ENCODE results near the gene ZCCHC7. TPM values are rescaled to one million over a fixed set of nuclear protein-coding genes. Genes with fewer than 3 reads are reported as not detected.
"Not testable (repeated sequence)": the region's sequence is repeated elsewhere in the genome, so short reads cannot be mapped to it uniquely, and the experiment has no call there.

ZCCHC7 gene
- total and polyA plus RNA-seq, 5 donors = 4.6 to 17.1 (median 13.8) TPM

- H3K4me3 ChIP-seq (ENCODE audit: low read length); H3K9me3 ChIP-seq (ENCODE audit: control insufficient read depth, low read length); H3K4me1 ChIP-seq (ENCODE audit: control insufficient read depth, insufficient read depth, low read length); ATAC-seq; H3K27me3 ChIP-seq (ENCODE audit: control insufficient read depth, insufficient read depth); intact Hi-C loops (cut with DNase I); DNase-seq; H3K27ac ChIP-seq (ENCODE audit: low read length): not testable (repeated sequence)
- 94% methylated on average over 3 of the region's 3 CpGs for WGBS
Observed at GRCh38 chr9:37397948-37398347, 277.6 kb downstream of the ZCCHC7 start.

DNA sequence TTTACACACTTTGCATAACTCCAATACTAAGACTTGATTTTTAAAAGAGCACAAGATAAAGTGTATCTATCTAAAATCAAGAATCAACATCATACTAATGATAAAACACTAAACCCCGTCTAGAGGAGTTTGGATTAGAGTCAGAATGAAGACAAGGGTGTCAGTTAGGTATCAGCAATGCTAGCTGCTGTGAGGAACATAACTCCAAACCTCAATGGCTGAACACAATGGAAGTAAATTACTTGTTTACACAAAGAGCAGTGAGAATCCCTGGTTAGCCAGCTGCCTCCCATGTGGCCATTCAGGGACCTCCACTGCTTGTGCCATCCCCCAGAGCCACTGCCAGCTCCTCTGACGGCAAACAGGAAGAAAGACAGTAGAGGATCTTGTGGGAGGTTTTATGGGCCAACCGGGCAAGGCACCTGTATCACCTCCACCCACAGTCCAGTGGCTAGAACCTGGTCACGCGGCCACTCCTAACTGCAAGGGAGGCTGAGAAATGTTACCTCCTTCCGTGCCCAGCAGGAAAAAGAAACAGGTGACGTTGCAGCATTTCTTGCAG is 278.2 kb downstream of the ZCCHC7 start:
- no peak overlapping the region for H3K4me3 ChIP-seq (ENCODE audit: low read length)
- WGBS = 82% methylated on average over 7 of the region's 7 CpGs
- no peak for ATAC-seq
- no peak for DNase-seq
- H3K27ac ChIP-seq (ENCODE audit: low read length) = no peak overlapping the region
- no peaks in the 10 kb centered on the region for H3K4me1 ChIP-seq (ENCODE audit: control insufficient read depth, insufficient read depth, low read length)
- H3K27me3 ChIP-seq (ENCODE audit: control insufficient read depth, insufficient read depth) = no peaks in the 10 kb centered on the region
- no peaks in the 10 kb centered on the region for H3K9me3 ChIP-seq (ENCODE audit: control insufficient read depth, low read length)
- intact Hi-C loops (cut with DNase I) = no loop called here

- no peaks in the 10 kb centered on the region for H3K9me3 ChIP-seq (ENCODE audit: control insufficient read depth, low read length)
- intact Hi-C loops (cut with DNase I) = no loop called here
- no peak overlapping the region for H3K4me3 ChIP-seq (ENCODE audit: low read length)
- H3K27ac ChIP-seq (ENCODE audit: low read length) = no peak overlapping the region
- no peak for ATAC-seq
- no peaks in the 10 kb centered on the region for H3K4me1 ChIP-seq (ENCODE audit: control insufficient read depth, insufficient read depth, low read length)
- no peak for DNase-seq
- WGBS = 70% methylated on average over 2 of the region's 2 CpGs
- no peaks in the 10 kb centered on the region for H3K27me3 ChIP-seq (ENCODE audit: control insufficient read depth, insufficient read depth)
Observed at GRCh38 chr9:37399336-37399735, 279.0 kb downstream of the ZCCHC7 start.

DNA sequence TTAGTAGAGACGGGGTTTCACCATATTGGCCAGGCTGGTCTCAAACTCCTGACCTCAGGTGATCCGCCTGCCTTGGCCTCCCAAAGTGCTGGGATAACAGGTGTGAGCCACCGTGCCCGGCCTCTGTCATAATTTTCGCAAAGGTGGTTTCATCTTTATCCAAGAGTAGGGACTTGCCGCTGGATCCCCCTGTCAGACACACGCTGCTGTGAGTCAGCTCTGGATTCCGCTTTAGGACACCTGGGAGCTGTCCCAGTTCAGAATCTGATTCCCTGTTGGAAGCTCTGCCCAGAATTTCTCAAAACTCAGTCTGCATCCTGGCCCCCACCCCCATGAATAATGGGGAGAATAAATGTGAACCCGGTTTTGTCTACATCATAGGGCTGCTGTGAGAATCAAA is 284.2 kb downstream of the ZCCHC7 start:
- DNase-seq (no peak), ATAC-seq (no peak)
- Histone ChIP-seq H3K4me1 (ENCODE audit: control insufficient read depth, insufficient read depth, low read length) (no peaks in the 10 kb centered on the region), H3K4me3 (ENCODE audit: low read length) (no peak overlapping the region), H3K9me3 (ENCODE audit: control insufficient read depth, low read length) (no peaks in the 10 kb centered on the region), H3K27ac (ENCODE audit: low read length) (no peak overlapping the region), H3K27me3 (ENCODE audit: control insufficient read depth, insufficient read depth) (no peaks in the 10 kb centered on the region)
- 81% methylated on average over 9 of the region's 9 CpGs for WGBS
- intact Hi-C loops (cut with DNase I) = no loop called here

DNA sequence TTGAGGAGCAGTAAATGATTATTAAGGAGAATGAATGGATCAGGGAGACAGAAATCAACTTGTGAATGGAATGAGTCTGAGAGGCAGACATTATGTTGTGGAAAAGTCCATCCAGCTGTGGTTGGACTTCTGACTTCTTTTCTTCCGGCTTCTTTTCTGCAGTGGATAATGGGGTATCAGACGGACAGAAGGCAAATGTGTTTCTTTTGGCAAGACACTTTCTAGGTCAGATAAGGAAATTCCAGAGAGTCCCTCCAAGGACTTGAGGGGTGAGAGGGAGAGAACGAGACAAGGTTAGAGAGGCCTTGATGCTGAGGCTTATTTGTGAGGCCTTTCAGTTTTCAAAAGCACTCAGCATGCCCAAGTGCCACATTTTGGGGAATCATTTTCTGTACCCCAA is 285.0 kb downstream of the ZCCHC7 start:
- no peaks in the 10 kb centered on the region for H3K9me3 ChIP-seq (ENCODE audit: control insufficient read depth, low read length)
- no peak overlapping the region for H3K27ac ChIP-seq (ENCODE audit: low read length)
- intact Hi-C loops (cut with DNase I) = no loop called here
- DNase-seq (no peak), ATAC-seq (peak; percentile 88)
- no peak overlapping the region for H3K4me3 ChIP-seq (ENCODE audit: low read length)
- 35% methylated on average over 3 of the region's 3 CpGs for WGBS
- no peaks in the 10 kb centered on the region for H3K4me1 ChIP-seq (ENCODE audit: control insufficient read depth, insufficient read depth, low read length)
- H3K27me3 ChIP-seq (ENCODE audit: control insufficient read depth, insufficient read depth) = no peaks in the 10 kb centered on the region

DNA sequence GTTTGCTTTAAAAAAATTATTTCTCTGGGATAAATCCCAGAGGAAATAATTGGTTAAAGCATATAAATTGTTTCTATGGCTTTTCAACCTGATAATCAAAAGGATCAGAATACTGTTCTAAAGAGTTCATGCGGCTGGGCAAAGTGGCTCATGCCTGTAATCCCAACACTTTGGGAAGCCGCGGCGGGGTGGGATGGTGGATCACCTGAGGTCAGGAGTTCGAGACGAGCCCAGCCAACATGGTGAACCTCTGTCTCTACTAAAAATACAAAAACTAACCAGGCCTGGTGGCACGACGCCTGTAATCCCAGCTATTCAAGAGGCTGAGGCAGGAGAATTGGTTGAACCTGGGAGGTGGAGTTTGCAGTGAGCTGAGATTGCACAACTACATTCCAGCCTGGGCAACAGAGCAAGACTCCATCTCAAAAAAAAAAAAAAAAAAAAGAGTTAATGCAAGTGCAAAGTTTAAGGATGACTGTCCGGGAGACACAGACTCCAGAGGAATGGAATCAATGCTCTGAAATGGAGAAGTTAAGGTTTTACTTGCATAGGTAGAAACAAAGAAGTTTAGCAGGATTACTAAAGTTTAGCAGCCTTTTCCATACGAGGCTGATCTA is 285.5 kb downstream of the ZCCHC7 start:
- 70% methylated on average over 10 of the region's 10 CpGs for WGBS
- no peak overlapping the region for H3K4me3 ChIP-seq (ENCODE audit: low read length)
- no peaks in the 10 kb centered on the region for H3K9me3 ChIP-seq (ENCODE audit: control insufficient read depth, low read length)
- H3K4me1 ChIP-seq (ENCODE audit: control insufficient read depth, insufficient read depth, low read length) = no peaks in the 10 kb centered on the region
- DNase-seq (peak in 1 of 3 donors; percentile 59), ATAC-seq (peak in 1 of 2 donors; percentile 24)
- no peaks in the 10 kb centered on the region for H3K27me3 ChIP-seq (ENCODE audit: control insufficient read depth, insufficient read depth)
- intact Hi-C loops (cut with DNase I) = no loop called here
- no peak overlapping the region for H3K27ac ChIP-seq (ENCODE audit: low read length)

GRCh38 chr9:37406603-37407401 is 286.4 kb downstream of the ZCCHC7 start:
- intact Hi-C loops (cut with DNase I) = no loop called here
- H3K4me3 ChIP-seq (ENCODE audit: low read length) = no peak overlapping the region
- ATAC-seq = no peak
- no peaks in the 10 kb centered on the region for H3K27me3 ChIP-seq (ENCODE audit: control insufficient read depth, insufficient read depth)
- DNase-seq = peak in 1 of 3 donors; percentile 16
- H3K4me1 ChIP-seq (ENCODE audit: control insufficient read depth, insufficient read depth, low read length) = peaks cover 3% of the 10 kb centered on the region
- H3K9me3 ChIP-seq (ENCODE audit: control insufficient read depth, low read length) = no peaks in the 10 kb centered on the region
- no peak overlapping the region for H3K27ac ChIP-seq (ENCODE audit: low read length)
- 92% methylated on average over 11 of the region's 11 CpGs for WGBS

GRCh38 chr9:37407468-37407867 is 287.1 kb downstream of the ZCCHC7 start:
- intact Hi-C loops (cut with DNase I) = no loop called here
- H3K27me3 ChIP-seq (ENCODE audit: control insufficient read depth, insufficient read depth) = no peaks in the 10 kb centered on the region
- no peaks in the 10 kb centered on the region for H3K9me3 ChIP-seq (ENCODE audit: control insufficient read depth, low read length)
- no peak overlapping the region for H3K4me3 ChIP-seq (ENCODE audit: low read length)
- no peak overlapping the region for H3K27ac ChIP-seq (ENCODE audit: low read length)
- H3K4me1 ChIP-seq (ENCODE audit: control insufficient read depth, insufficient read depth, low read length) = peaks cover 3% of the 10 kb centered on the region
- ATAC-seq = no peak
- DNase-seq = no peak
- 72% methylated on average over 2 of the region's 2 CpGs for WGBS

Other genes with a start within 250 kb of the ZCCHC7 start
- under 1 TPM in 1 of 4 donors, not detected in 3; 0.03 TPM for gene PAX5, start 86.3 kb upstream of the ZCCHC7 start, total RNA-seq
- not detected for gene PAX5, start 86.3 kb upstream of the ZCCHC7 start, polyA plus RNA-seq

Data from right cardiac atrium (tissue), 5 donors.